Measurements from ENCODE around the gene CRYL1.

DNA sequence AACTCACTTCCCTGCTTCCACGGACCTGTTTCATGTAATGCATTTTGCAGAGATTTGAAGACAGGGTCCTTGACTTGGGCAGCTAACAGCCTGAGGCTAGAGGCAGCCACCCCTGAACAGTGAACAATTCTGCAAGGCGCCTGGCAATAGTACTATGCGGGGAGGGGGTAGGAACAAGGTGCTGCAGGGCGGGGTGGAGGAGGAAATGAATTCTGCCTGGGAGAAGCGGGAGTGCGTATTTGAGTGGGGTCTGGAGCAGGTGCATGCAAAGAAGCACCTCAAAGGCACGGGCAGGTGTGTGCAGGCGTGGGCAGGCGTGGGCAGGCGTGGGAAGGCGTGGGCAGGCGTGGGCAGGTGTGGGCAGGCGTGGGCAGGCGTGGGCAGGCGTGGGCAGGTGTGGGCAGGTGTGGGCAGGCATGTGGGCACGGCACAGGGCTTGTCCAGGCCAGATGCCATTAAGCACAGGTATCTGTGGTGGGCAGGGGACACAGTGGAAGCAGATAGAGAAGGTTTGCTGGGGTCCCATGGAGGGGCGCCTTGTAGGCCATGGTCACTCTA is 163.1 kb downstream of the CRYL1 start:
- TF ChIP-seq, protein P1, sequence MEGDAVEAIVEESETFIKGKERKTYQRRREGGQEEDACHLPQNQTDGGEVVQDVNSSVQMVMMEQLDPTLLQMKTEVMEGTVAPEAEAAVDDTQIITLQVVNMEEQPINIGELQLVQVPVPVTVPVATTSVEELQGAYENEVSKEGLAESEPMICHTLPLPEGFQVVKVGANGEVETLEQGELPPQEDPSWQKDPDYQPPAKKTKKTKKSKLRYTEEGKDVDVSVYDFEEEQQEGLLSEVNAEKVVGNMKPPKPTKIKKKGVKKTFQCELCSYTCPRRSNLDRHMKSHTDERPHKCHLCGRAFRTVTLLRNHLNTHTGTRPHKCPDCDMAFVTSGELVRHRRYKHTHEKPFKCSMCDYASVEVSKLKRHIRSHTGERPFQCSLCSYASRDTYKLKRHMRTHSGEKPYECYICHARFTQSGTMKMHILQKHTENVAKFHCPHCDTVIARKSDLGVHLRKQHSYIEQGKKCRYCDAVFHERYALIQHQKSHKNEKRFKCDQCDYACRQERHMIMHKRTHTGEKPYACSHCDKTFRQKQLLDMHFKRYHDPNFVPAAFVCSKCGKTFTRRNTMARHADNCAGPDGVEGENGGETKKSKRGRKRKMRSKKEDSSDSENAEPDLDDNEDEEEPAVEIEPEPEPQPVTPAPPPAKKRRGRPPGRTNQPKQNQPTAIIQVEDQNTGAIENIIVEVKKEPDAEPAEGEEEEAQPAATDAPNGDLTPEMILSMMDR (IDR thresholded peaks at IDR 0.05; ENCODE audit: insufficient read depth, low read length), result no peak
- no peak for TF ChIP-seq POLR2AphosphoS5 (IDR thresholded peaks at IDR 0.05; ENCODE audit: low read depth)
- TF ChIP-seq, protein P2, sequence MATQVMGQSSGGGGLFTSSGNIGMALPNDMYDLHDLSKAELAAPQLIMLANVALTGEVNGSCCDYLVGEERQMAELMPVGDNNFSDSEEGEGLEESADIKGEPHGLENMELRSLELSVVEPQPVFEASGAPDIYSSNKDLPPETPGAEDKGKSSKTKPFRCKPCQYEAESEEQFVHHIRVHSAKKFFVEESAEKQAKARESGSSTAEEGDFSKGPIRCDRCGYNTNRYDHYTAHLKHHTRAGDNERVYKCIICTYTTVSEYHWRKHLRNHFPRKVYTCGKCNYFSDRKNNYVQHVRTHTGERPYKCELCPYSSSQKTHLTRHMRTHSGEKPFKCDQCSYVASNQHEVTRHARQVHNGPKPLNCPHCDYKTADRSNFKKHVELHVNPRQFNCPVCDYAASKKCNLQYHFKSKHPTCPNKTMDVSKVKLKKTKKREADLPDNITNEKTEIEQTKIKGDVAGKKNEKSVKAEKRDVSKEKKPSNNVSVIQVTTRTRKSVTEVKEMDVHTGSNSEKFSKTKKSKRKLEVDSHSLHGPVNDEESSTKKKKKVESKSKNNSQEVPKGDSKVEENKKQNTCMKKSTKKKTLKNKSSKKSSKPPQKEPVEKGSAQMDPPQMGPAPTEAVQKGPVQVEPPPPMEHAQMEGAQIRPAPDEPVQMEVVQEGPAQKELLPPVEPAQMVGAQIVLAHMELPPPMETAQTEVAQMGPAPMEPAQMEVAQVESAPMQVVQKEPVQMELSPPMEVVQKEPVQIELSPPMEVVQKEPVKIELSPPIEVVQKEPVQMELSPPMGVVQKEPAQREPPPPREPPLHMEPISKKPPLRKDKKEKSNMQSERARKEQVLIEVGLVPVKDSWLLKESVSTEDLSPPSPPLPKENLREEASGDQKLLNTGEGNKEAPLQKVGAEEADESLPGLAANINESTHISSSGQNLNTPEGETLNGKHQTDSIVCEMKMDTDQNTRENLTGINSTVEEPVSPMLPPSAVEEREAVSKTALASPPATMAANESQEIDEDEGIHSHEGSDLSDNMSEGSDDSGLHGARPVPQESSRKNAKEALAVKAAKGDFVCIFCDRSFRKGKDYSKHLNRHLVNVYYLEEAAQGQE (IDR thresholded peaks at IDR 0.05; ENCODE audit: insufficient replicate concordance, low read depth), result no peak
